HepG2 (cell line): ENCODE data around the gene VAMP2. TPM values are rescaled to one million over a fixed set of nuclear protein-coding genes. Genes with fewer than 3 reads are reported as not detected.

Experiments
- ATAD3A ChIP-seq: sonication (generic); formaldehyde crosslinking; IDR thresholded peaks from 2 replicates; pipeline ENCODE4 v1.4.0; 2020; ENCODE audit warnings: missing genetic modification reagents
- GATAD2A ChIP-seq: IDR thresholded peaks from 2 replicates; pipeline ENCODE4 v1.6.1; 2016
- NFIB ChIP-seq: sonication (generic); formaldehyde crosslinking; IDR thresholded peaks from 2 replicates; pipeline ENCODE4 v1.9.0; 2021; ENCODE audit warnings: missing genetic modification reagents, mild to moderate bottlenecking, borderline replicate concordance
- NR3C1 ChIP-seq: sonication (generic); formaldehyde crosslinking; IDR thresholded peaks from 2 replicates; pipeline ENCODE4 v1.4.0; 2020; ENCODE audit warnings: missing genetic modification reagents
- RXRA ChIP-seq: sonication (generic); formaldehyde crosslinking; IDR thresholded peaks from 2 replicates; pipeline ENCODE4 v1.5.1; 2020; ENCODE audit warnings: missing genetic modification reagents
- SIN3A ChIP-seq: IDR thresholded peaks from 2 replicates; pipeline ENCODE4 v1.6.1; 2011; ENCODE audit warnings: low read depth, mild to moderate bottlenecking, control low read depth, low read length, borderline replicate concordance
- SIX1 ChIP-seq: sonication (generic); formaldehyde crosslinking; IDR thresholded peaks from 2 replicates; pipeline ENCODE4 v1.4.0; 2020; ENCODE audit warnings: missing genetic modification reagents, borderline replicate concordance
- SP1 ChIP-seq, 2 experiments: fragments of 450-650 bp in 1 of 2; sonication (generic) in 1 of 2; formaldehyde crosslinking in 1 of 2; IDR thresholded peaks; 2 replicates each; pipeline versions ENCODE4 v1.4.0 to v1.6.1; 2016 to 2020; ENCODE audit warnings: missing genetic modification reagents in 1 of 2
- TBL1XR1 ChIP-seq: fragments of 150-350 bp; IDR thresholded peaks from 2 replicates; pipeline ENCODE4 v1.6.1; 2014; ENCODE audit warnings: borderline replicate concordance, low read length; ENCODE audit not compliant: partially characterized antibody
- ZBTB7A ChIP-seq: sonication (generic); formaldehyde crosslinking; IDR thresholded peaks from 2 replicates; pipeline ENCODE4 v1.8.0; 2022; ENCODE audit warnings: mild to moderate bottlenecking, missing genetic modification reagents
- ZMAT3 ChIP-seq: sonication (generic); formaldehyde crosslinking; conservative IDR thresholded peaks from 2 replicates; pipeline ENCODE4 v1.7.0; 2021; ENCODE audit warnings: missing genetic modification reagents
- ZNF430 ChIP-seq: sonication (generic); formaldehyde crosslinking; IDR thresholded peaks from 2 replicates; pipeline ENCODE4 v1.9.0; 2021; ENCODE audit warnings: mild to moderate bottlenecking, missing genetic modification reagents
- ZNF510 ChIP-seq: sonication (generic); formaldehyde crosslinking; IDR thresholded peaks from 2 replicates; pipeline ENCODE4 v1.4.0; 2020; ENCODE audit warnings: low read depth, mild to moderate bottlenecking, missing genetic modification reagents
- ZNF556 ChIP-seq: sonication (generic); formaldehyde crosslinking; IDR thresholded peaks from 2 replicates; pipeline ENCODE4 v1.4.0; 2020; ENCODE audit warnings: mild to moderate bottlenecking, missing genetic modification reagents, borderline replicate concordance
- ZNF558 ChIP-seq: sonication (generic); formaldehyde crosslinking; IDR thresholded peaks from 2 replicates; pipeline ENCODE4 v1.9.0; 2022; ENCODE audit warnings: mild to moderate bottlenecking, missing genetic modification reagents, borderline replicate concordance
- ZNF567 ChIP-seq: sonication (generic); formaldehyde crosslinking; IDR thresholded peaks from 2 replicates; pipeline ENCODE4 v1.8.1; 2023; ENCODE audit warnings: mild to moderate bottlenecking, missing genetic modification reagents, borderline replicate concordance
- ZNF577 ChIP-seq: sonication (generic); formaldehyde crosslinking; IDR thresholded peaks from 2 replicates; pipeline ENCODE4 v1.4.0; 2020; ENCODE audit warnings: mild to moderate bottlenecking, low read depth, missing genetic modification reagents, borderline replicate concordance
- ZNF878 ChIP-seq: sonication (generic); formaldehyde crosslinking; IDR thresholded peaks from 2 replicates; pipeline ENCODE4 v1.8.1; 2023; ENCODE audit warnings: mild to moderate bottlenecking, missing genetic modification reagents, moderate library complexity
- polyA plus RNA-seq, 8 experiments: library from polyadenylated mRNA; depleted of rRNA in 3 of 8; stranded (reverse) in 7 of 8; unstranded in 1 of 8; fragments of >200 nt; fragmentation: Illumina TruSeq in 4 of 8; extraction: Trizol in 4 of 8; gene quantifications; 2 replicates each; pipeline versions ENCODE4 v1.2.1 to v1.2.3, GENCODE V29; 2011 to 2016; ENCODE audit warnings: low read depth in 4 of 8, missing spikeins in 1 of 8, mixed read lengths in 1 of 8; ENCODE audit not compliant: insufficient read depth in 1 of 8
- total RNA-seq, 5 experiments: library from RNA; depleted of rRNA; stranded (reverse); fragments of >200 nt; fragmentation: Illumina TruSeq; extraction: Trizol; gene quantifications; 2 replicates each; pipeline ENCODE4 v1.2.3, GENCODE V29; 2016; ENCODE audit warnings: low read depth in 1 of 5
- TF ChIP-seq, protein P1 (sequence below): sonication (generic); formaldehyde crosslinking; IDR thresholded peaks from 2 replicates; pipeline ENCODE4 v1.4.0; 2020; ENCODE audit warnings: missing genetic modification reagents
- TF ChIP-seq, protein P2 (sequence below): sonication (generic); formaldehyde crosslinking; IDR thresholded peaks from 2 replicates; pipeline ENCODE4 v1.5.1; 2020; ENCODE audit warnings: mild to moderate bottlenecking, missing genetic modification reagents, moderate library complexity

VAMP2 gene
- total and polyA plus RNA-seq, 2 of the 13 experiments (the other 11 are each of a cell fraction or from before 2014, with no cell fraction given): 3.9 to 17.2 TPM

DNA sequence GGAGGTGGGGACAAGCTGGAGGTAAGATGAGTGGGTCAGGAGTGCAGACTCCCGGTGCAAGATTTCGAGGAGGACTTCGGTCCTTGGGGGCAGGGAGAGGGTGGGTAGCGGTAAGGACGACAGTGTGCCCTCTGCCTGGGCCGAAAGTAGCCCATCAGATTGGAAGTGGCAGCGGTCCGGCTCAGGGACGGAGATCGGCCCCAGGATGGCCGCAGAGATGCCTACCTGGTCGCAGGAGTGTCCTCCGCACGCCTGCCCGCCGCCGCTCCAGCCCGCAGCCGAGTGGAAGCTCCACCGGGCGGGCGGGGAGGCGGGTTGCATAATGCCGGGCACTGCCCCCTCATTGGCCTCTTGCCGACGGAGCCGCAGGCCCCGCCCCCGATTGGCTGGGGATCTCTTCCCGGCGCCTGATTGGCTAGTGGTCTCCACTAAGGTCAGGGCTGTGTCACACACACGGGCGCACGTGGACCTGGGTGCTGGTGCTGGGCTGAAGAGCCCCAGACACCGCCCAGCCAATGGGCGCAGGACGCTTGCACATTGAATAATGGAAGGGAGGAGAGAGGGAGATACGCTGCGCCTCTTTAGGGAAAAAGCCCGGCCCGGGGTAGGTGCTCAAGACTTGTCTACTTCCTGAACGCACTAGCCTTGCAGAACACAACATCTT lies 10.5 kb downstream of the VAMP2 start, which contains the start of gene PER1 (continued):
- TF ChIP-seq, protein P1, sequence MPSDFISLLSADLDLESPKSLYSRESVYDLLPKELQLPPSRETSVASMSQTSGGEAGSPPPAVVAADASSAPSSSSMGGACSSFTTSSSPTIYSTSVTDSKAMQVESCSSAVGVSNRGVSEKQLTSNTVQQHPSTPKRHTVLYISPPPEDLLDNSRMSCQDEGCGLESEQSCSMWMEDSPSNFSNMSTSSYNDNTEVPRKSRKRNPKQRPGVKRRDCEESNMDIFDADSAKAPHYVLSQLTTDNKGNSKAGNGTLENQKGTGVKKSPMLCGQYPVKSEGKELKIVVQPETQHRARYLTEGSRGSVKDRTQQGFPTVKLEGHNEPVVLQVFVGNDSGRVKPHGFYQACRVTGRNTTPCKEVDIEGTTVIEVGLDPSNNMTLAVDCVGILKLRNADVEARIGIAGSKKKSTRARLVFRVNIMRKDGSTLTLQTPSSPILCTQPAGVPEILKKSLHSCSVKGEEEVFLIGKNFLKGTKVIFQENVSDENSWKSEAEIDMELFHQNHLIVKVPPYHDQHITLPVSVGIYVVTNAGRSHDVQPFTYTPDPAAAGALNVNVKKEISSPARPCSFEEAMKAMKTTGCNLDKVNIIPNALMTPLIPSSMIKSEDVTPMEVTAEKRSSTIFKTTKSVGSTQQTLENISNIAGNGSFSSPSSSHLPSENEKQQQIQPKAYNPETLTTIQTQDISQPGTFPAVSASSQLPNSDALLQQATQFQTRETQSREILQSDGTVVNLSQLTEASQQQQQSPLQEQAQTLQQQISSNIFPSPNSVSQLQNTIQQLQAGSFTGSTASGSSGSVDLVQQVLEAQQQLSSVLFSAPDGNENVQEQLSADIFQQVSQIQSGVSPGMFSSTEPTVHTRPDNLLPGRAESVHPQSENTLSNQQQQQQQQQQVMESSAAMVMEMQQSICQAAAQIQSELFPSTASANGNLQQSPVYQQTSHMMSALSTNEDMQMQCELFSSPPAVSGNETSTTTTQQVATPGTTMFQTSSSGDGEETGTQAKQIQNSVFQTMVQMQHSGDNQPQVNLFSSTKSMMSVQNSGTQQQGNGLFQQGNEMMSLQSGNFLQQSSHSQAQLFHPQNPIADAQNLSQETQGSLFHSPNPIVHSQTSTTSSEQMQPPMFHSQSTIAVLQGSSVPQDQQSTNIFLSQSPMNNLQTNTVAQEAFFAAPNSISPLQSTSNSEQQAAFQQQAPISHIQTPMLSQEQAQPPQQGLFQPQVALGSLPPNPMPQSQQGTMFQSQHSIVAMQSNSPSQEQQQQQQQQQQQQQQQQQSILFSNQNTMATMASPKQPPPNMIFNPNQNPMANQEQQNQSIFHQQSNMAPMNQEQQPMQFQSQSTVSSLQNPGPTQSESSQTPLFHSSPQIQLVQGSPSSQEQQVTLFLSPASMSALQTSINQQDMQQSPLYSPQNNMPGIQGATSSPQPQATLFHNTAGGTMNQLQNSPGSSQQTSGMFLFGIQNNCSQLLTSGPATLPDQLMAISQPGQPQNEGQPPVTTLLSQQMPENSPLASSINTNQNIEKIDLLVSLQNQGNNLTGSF: no peak
- TF ChIP-seq GATAD2A: peak; percentile 45; the same call in 1 of the 2 replicates
- TF ChIP-seq TBL1XR1: no peak
- TF ChIP-seq NFIB (CRISPR knock-in tag): no peak
- TF ChIP-seq SIX1 (CRISPR knock-in tag): no peak
- no peak for TF ChIP-seq ZBTB7A (CRISPR knock-in tag)
- TF ChIP-seq NR3C1 (CRISPR knock-in tag): no peak
- TF ChIP-seq ZNF878: no peak
- TF ChIP-seq SP1 (IDR thresholded peaks at IDR 0.05): no peak
- TF ChIP-seq SP1 (CRISPR knock-in tag; IDR thresholded peaks at IDR 0.05): peak; percentile 52
- TF ChIP-seq ZNF556 (CRISPR knock-in tag): 0 out of 2 replicates have a peak, but pooled peaks have one; percentile 46
- no peak for TF ChIP-seq ZMAT3
- TF ChIP-seq ZNF558: no peak
- TF ChIP-seq, protein P2, sequence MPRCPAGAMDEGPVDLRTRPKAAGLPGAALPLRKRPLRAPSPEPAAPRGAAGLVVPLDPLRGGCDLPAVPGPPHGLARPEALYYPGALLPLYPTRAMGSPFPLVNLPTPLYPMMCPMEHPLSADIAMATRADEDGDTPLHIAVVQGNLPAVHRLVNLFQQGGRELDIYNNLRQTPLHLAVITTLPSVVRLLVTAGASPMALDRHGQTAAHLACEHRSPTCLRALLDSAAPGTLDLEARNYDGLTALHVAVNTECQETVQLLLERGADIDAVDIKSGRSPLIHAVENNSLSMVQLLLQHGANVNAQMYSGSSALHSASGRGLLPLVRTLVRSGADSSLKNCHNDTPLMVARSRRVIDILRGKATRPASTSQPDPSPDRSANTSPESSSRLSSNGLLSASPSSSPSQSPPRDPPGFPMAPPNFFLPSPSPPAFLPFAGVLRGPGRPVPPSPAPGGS (CRISPR knock-in tag): no peak
- peak; percentile 65 for TF ChIP-seq RXRA (CRISPR knock-in tag)
- TF ChIP-seq ZNF430: peak; percentile 72; the same call in 1 of the 2 replicates
- TF ChIP-seq ZNF577 (CRISPR knock-in tag): no peak
- no peak for TF ChIP-seq SIN3A
- TF ChIP-seq ZNF510 (CRISPR knock-in tag): 0 out of 2 replicates have a peak, but pooled peaks have one; percentile 50
- TF ChIP-seq ZNF567 (CRISPR knock-in tag): no peak
- no peak for TF ChIP-seq ATAD3A
